Embryonic facial prominence (tissue), 1 donor: ENCODE results near the gene TMIGD3.
"Not testable (repeated sequence)": the region's sequence is repeated elsewhere in the genome, so short reads cannot be mapped to it uniquely, and the experiment has no call there.

Experiments
- DNase-seq: peaks from one replicate; pipeline ENCODE4 v3.0.0-alpha.2; 2016; ENCODE audit errors: extremely low spot score

The TMIGD3 gene

GRCh38 chr1:111503585-111504060 lies at the start of gene TMIGD3, which contains the start of gene ADORA3:
Gene TMIGD3 (minus strand): TSS chr1:111503633. CDS start chr1:111503354, 279 bp downstream.
Gene ADORA3 (minus strand): TSS chr1:111503633. CDS start chr1:111503354, 279 bp downstream.
- no peak for DNase-seq

GRCh38 chr1:111553196-111553595 lies 49.8 kb upstream of the TMIGD3 start:
- DNase-seq, result no peak

GRCh38 chr1:111552587-111552986 lies 49.2 kb upstream of the TMIGD3 start:
- DNase-seq, result no peak

- DNase-seq, result no peak
These were observed 48.4 kb upstream of the TMIGD3 start for GRCh38 chr1:111551623-111552411.

GRCh38 chr1:111547786-111548185 lies 44.4 kb upstream of the TMIGD3 start:
- DNase-seq, result not testable (repeated sequence)

GRCh38 chr1:111542187-111542586 lies 38.8 kb upstream of the TMIGD3 start:
- DNase-seq, result no peak

- DNase-seq, result no peak
These were observed 38.3 kb upstream of the TMIGD3 start for GRCh38 chr1:111541721-111542120.

GRCh38 chr1:111540928-111541327 lies 37.5 kb upstream of the TMIGD3 start:
- DNase-seq, result no peak

GRCh38 chr1:111538343-111539025 lies 35.1 kb upstream of the TMIGD3 start:
- no peak for DNase-seq

GRCh38 chr1:111535256-111536191 lies 32.1 kb upstream of the TMIGD3 start:
- no peak for DNase-seq

- DNase-seq, result no peak
These were observed 16.6 kb upstream of the TMIGD3 start for GRCh38 chr1:111520053-111520452.

- DNase-seq, result no peak
These were observed 14.2 kb upstream of the TMIGD3 start for GRCh38 chr1:111517469-111518225.

- DNase-seq, result no peak
These were observed 12.6 kb upstream of the TMIGD3 start for GRCh38 chr1:111516005-111516535.

- DNase-seq, result no peak
These were observed 12.0 kb upstream of the TMIGD3 start for GRCh38 chr1:111515291-111516004.

GRCh38 chr1:111513410-111514020 lies 10.1 kb upstream of the TMIGD3 start:
- no peak for DNase-seq

- DNase-seq, result no peak
These were observed 9.5 kb upstream of the TMIGD3 start for GRCh38 chr1:111512931-111513330.

GRCh38 chr1:111512132-111512889 lies 8.9 kb upstream of the TMIGD3 start:
- DNase-seq, result no peak

GRCh38 chr1:111511370-111511769 lies 7.9 kb upstream of the TMIGD3 start:
- no peak for DNase-seq

- no peak for DNase-seq
These were observed 6.6 kb upstream of the TMIGD3 start for GRCh38 chr1:111509997-111510375.
